NCI-H2227 (cell line): Measurements from ENCODE around the gene DICER1.

ENCODE experiments used
- DNase-seq: peaks from one replicate; lab custom pipeline; 2025; ENCODE audit not compliant: unreplicated experiment; lab: John Stamatoyannopoulos, UW

DICER1 gene

DNA sequence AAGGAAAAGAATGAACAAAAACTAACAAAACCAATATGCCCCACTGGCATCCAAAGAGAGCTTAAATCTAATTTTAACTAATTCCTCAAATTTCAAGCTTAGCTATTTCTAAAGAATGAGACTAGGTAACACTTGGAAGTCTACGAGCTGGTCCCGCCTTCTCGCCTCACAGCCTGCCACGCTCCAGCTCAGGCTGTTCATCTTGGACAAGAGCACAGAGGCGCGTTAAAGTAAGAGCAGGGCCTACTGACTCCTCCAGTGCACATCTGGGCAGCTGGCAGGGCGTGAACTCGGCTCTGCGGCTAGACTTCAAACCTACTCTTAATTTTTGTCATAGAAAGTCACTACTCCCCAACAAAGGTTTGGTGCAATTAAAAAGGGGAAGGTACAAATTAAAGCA, 64.6 kb downstream of the DICER1 start:
- no peak for DNase-seq

DNA sequence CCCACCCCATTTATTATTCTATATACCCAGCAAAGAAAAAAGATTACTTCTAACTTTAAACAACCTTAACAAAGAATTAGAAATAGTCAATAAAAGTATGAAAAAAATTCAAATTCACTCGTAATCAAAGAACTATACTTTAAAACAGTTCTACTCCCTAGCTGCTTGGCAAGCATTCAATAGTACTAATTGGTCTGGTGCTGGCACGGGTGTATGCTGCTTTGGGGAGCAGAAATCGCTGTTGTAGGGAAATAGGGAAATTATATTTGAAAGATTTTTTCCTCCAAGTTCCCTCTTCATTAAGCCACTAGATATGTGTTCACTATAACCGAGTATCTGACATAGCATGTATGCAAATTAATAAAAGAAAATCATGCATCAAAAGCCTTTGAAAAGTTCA, 65.7 kb downstream of the DICER1 start:
- no peak for DNase-seq

DNA sequence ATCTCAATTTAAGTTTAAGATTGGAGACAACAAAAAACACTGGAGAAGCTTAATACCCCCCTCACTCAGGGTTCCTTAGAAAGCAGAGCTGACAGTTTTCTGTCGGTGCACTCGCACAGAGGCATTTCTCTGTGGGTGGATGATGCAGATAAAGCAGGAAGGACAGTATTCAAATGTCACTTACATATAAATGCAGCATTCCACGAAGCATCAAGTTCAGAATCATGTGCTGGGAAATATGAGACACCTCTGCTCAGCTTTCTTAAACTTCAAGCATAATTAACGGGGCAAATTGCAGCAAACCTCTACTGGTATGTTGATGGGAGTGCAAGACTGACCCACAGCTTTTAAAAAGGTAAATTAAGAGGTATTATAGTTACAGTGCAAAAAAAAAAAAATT, 68.7 kb downstream of the DICER1 start:
- no peak for DNase-seq

DNA sequence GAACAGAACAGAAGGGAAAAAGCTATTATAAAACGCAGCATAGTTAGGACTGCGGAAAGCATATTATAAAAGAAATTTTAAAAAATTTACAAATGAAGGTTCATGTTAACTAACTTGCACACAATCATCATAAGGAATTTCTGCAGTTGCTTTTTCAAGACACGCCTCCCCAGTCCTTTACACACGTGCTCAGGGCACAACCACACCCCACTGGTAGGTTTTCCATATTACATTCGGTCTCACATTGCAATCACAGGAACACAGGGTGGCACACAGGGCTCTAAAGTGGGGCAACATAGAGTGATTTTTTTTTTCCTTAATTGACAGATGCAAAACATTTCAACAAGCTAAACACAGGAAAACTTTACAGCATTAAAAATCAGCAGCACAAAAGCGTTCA, 69.7 kb downstream of the DICER1 start:
- no peak for DNase-seq

DNA sequence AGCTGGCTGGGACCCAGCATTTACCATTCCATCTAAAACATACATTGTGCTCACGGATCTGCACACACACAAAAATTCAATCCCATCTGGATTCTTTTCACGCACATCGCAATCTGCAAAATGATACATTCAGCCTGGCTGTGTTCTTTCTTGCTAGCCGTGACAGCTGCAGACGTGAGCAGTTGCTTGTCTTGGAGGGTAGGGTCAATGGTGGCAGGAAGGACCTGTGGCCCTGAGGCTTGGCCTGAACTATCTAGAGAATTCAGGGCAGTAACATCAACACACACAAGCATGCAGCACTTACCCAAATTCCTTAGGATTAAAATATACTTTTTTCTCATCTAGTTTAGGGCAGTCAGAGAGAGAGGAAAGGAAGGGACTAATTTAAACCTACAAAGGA, 72.0 kb downstream of the DICER1 start:
- no peak for DNase-seq

DNA sequence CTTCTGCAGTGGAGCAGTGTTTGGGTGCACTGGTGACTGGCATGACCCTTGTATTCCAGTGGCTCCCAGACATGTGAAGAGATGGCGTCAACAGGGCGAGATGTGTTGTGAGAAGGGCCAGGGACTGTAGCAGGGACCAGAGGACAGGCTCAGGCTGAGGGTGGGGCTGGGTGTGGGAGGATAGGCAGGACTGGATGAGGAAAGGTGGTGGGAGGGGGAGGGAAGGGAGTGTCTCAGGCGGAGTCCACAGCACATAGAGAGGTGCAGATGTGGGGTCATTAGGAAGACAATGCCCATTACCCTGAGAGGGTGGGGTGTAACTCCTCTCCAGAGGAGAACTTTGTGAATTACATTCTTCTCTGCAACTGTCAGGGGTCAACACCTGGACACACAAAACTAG, 78.5 kb downstream of the DICER1 start:
- DNase-seq = no peak

DNA sequence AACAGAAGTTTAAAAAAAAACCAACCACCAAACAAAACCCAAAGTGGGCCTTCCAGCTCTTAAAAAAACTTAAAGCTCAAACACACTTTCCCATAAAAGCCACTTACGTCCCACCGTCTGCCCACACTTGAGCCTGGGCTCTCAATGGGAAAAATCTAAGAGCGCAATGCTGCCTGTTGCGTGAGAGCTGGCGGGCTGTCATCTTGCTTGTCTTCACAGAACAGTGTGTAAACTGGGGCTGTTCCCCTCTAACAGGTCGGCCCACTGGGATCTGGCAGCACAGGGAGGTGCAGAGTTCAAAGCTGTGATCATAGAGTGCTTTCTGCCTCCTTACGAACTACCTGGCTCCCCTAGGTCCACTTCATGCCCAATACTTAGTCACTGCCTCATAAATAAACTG, 80.0 kb downstream of the DICER1 start:
- DNase-seq = no peak

DNA sequence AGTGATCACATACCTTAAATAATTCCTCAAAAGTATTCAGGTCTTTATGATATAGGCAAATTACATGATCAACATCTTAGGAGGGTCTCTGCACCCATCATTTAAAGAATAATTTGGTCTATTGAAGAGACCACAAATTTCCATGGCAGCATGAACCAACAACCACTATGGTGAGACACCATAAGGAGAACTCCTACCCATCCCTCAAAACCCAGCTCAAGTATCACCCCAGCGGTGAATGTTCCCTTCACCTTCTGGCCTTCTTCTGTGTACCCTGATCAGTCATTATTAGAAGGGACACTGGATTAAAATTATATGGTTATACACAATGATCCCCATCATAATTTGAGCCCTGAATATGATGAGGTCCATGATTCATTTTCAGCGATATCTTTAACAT, 81.5 kb downstream of the DICER1 start:
- DNase-seq = no peak

DNA sequence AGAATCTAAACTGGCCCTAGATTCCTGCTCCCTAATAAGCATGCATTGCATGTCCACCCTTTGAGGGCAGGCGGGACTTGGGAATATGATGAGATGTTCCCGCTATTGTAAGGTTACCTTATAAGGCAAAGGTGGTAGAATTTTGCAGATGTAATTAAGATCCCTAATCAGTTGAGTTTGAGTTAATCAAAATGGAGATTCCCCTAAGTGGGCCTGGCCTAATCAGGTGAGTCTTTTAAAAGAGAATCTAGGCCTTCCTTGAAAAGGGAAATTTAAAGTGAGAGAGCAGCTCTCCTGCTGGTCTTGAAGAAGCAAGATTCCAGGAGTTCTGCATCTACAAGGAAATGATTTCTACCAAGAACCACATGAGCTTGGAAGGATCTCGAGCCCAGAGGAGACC, 83.4 kb downstream of the DICER1 start:
- DNase-seq = no peak

DNA sequence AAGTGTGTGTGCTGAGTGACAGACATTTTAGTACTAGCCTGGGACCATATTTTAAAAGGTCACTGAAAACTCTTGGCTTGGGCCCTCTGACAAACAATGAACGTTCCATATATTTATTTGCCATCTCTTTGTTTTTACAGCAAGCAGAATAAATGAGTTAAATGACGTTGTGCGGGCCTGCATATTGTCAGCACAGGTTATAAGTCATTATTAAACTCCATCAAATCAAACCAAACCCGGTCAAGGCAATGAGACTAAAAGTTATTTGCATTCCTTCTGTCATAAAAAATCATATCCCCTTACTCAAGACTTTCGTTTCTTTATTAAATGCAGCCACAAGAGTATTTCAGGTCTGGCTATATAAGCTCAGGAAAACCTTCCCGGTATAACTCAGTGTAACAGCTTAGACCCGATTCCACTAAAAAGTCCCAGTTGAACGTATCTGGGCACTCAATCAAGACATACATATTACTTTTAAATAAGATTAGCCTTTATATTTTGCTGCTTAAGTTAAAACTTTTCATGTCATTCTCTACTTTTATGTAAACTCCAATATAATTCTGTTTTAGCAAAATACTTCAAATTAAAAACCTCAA, 84.9 kb downstream of the DICER1 start:
- no peak for DNase-seq

DNA sequence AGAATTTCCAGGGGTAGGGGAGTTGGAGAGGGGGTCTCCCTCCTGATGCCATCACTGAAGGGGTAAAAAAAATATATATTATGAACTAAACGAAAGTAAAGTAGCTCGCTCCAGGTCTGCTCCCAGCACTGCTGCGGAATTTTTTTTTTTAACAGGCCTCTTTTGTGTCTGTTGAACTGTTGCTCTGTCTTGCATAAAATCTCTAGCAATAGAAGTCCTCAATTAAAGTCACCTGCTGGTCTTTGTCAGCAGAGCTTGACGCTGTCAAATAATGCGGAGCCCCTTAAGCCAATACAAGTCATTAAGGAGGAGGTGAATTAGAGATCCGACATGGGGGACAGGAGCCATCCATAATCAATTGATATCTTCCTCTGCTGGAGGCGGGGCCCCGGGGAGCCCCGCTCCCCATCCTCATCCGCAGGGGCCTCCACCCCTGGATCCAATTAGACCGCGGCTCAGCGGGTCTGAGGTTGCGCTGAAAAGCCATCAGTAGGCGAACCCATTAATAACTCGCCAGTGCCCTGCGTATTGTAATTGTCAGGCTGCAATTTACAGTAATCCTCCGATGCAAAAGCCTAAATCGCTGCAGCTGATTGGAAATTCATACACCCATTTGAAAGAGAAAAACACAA, 85.6 kb downstream of the DICER1 start:
- peak; percentile 25 for DNase-seq

DNA sequence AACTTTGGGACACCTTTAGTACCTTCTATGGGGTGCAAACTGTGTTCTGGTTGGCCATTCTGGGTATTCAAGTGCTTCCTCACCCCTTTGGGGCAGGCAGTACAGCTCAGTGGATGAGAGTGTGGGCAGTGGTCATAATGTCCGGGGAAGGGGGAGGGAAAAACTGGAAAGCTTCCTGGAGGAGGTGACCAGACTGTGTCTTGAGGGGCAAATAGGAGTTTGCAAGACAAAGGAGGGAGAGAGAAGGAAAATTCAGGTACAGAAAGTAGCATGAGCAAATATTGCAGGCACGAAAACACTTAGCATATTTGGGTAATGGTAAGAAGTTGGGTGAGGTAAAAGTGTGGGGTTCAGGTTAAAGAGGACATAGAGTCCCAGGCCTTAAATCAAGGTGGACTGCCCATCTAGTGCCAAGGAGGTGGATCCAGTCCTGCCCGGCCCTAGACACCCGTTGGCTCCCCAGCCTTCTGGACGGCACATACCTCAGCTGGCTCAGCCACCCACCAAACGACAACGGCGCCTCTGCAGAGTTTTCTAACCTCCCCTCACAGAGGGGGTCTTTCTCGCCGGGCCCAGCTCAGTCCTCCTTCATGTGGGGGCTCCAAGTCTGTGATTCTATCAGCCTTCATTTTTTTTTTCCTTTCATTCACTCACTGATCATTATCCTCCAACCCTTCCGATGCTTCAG, 86.4 kb downstream of the DICER1 start:
- DNase-seq = no peak

DNA sequence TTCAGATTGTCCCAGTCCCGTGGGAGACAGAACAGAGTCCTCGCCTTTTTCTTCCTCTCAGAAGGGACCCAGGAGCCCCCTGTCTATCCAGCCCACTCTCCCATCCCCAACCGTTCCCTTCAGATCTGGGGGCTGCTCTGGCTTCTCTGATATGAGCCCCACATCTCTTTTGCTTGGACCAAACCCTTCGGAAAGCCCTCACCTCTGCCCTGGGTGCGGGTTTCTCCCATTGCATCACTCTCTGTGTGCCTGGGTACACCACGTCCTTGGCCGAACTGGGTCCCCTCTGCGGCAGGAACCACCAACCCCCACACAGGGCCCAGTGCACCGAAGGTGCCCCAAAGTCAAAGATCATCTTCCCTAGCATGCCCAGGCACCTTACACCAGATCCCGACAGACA, 87.8 kb downstream of the DICER1 start:
- no peak for DNase-seq

DNA sequence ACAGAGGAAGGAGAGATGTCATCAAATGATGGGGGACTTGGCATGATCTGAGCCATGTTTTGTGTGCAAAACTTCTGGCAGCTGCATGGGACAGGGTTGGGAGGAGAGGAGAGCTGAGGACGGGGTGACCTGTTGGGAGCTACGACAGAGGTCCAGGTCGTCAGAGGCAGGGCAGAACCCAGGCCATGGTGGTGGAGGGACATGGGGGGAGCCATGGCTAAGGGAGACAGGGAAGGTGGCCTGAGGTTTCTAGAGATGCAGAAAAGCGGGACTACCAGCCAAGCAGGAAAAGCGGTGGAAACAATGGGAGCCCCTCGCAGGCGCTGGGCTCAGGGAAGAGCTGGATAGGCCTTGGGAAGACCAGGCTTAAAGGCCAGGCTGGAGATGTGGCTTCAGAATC, 88.3 kb downstream of the DICER1 start:
- DNase-seq = no peak

DNA sequence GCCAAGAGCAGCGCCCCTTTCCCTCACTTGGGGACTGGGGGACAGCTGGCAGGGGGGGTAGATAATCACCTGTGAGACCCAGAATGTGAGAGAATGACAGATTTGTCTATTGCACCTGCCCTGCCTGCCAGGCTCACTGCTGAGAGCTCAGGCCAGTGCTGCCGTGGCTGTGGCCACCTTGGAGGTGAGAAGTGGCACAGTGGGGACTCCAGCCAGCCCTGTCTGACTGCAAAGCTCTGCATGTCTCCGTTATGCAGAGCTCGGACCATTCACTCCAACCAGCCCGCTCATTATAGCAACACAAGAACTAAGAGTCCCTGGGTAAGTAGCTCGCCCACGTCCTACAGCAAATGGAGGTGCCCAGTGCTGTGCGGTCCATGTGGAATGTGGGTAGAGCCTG, 88.8 kb downstream of the DICER1 start:
- no peak for DNase-seq

DNA sequence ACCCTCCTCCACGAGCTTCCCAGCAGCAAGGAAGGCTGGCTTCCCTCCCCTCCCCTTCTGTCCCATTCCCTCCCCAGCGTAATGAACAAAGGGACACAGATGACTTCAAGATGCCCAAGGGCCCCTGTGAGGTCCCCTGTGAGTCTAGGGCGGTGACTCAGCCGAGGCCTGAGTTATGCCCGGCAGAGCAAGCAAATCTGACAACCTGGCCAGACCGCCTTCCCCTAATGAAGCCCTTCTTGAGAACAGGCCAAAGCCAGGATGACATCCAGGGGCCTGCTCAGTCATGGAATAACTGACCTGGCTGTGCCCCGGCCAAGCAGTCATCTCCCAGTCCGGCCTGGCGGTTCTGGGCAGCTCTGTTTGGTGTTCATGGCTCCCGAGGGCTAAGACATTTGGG, 89.2 kb downstream of the DICER1 start:
- DNase-seq = no peak

DNA sequence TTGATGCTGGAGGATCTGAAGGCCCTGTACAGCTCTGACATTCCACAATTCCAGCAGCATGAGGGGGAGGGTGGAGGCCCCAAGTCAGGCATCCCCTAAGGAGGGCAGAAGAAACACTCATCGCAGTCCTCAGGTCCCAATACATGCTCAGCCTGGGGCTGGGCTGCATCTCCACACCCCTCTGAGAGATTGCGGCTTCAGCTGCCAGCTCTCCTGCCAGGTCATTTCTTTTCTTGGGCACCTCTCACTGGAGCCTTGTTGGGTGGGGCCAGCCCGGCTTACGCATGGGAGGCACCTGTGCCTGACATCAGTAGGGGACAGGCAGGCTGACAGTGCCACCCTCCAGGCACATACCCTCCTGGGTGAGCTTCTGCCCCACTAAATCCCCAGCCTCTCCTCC, 89.8 kb downstream of the DICER1 start:
- no peak for DNase-seq

DNA sequence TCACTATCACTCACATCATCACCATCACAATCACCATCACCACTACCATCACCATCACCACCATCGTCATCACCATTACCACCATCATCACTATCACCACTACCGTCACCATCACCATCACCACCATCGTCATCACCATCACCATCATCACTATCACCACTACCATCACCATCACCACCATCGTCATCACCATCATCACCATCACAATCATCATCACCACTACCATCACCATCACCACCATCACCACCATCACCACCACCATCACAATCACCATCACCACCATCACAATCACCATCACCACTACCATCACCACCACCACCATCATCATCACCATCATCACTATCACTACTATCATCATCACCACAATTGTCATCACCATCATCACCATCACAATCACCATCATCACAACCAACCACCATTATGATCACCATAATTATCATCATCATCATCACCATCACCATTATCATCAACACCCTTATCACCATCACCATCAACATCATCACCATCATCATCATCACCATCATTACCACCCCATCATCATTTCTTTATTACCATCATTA, 90.8 kb downstream of the DICER1 start:
- DNase-seq = no peak

DNA sequence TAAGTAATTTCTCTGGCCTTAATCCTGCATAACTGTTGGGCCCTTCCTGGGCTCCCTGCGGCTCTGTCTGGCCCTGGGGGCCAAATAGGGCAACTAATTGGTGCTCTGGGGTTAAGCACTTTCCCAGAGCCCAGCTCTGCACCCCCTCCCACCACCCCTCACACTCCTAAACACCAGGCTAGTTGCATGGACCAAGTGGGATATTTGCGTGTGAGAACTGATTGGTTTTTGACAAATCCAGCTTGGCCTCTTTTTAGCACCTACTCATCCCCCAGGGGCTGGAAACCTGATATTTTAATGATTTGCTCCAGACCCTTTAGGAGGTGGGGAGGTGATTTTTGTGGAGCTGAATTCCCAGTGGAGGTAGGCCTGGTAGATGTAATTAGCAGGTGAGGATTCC, 91.9 kb downstream of the DICER1 start:
- no peak for DNase-seq

DNA sequence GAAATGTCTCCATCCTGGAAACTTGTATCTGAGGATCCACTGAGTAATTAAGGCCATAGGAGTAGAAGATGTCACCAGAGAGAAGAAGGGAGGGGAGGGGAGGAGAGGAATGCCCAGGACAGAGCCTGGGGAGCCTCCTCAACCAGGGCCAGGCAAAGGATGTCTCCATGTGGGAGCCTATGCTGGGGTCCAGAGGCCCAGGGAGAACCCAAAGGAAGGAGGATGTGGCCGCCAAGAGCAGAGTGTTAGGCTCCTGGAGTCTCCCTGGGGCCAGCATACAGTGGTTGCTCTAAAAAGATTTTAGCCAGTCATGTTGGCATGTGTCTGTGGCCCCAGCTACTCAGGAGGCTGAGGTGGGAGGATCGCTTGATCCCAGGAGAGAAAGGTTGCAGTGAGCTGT, 92.6 kb downstream of the DICER1 start:
- no peak for DNase-seq

DNA sequence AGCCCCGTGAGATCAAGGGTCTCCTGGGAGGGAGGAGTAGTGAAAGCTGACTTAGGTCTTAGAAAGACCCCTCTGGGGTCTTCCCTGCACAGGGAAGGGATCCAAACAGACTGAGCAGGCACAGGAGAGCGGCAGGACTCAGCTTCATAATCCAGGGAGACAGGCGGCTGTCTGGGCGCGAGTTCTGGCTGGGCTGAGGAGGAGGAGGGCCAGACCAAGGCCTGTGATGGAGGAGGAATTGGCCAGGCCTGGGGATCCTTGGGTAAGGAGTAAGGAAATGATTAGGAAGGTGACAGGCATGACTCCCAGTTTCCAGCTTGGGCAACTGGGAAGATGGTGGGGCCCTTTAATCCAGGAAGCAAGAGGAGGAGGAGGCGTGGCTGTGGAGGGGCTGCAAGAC, 93.1 kb downstream of the DICER1 start:
- DNase-seq = no peak

DNA sequence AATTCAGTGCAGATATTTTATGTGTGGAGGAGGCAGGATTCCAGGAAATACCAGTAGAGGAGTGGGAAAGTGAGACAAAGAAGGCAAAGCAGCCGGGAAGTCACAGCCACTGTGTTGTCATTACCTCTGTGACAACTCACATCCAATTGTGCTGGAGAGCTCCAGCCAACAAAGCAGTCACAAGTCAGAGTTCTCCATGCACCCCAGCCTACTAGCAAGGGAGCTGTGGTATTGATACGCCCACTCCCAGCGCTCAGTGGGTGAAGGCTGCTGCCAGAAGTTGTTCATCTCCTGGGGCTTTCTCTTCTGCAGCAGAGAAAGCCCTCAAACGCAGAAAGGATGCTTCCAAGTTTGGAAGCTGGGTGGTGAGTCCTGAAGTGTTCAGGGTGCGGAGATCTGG, 93.9 kb downstream of the DICER1 start:
- no peak for DNase-seq

DNA sequence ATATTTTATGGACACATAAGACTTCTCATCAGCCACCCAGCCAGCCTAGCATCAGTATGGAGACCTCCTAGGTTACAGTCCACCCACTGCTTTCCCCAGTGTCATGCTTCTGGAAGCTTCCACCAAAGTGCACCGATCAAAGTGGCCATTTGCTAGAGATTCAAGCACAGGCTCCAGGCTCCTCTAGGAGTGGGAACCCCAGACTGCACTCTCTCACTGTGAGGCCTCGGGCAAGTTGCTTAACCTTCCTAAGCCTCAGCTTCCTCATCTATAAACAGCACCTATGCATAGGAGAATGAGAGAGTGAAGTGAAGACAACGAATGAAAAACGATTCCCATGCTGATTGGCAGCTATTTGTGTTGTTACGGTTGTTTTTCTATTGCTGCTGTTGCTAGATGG, 94.4 kb downstream of the DICER1 start:
- DNase-seq = no peak
